ENCODE results near the gene DOCK3. TPM values are rescaled to one million over a fixed set of nuclear protein-coding genes. Genes with fewer than 3 reads are reported as not detected.

The DOCK3 gene
- total RNA-seq, 3 donors from 2014 or later (not counting 1 experiment from before 2014, with no cell fraction given) = 1.4 to 2.4 (median 1.7) TPM

DNA sequence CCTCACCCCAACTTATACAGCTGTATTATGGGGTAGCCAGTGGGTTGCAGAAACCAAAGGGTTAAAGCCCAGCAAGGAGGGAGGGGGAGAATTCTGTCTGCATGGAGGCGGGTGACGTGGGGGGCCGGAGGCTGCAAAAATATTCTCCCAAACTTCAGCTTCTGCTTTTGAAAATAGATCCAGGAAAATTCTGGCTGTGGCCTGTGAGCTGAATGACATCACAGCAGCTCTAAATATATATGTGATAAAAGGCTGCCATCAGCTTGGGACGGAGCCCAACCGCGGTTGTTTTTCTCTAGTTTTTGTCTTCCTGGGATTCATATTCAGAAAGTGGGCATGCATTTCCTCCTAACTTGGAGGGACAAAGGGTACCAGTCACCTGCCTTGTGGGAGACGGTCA, 30.2 kb upstream of the DOCK3 start:
- H3K36me3 ChIP-seq (ENCODE audit: control insufficient read depth, insufficient read depth, low read length) = peaks cover 86% of the 10 kb centered on the region
- H3K4me1 Mint-ChIP-seq = peaks cover 4 to 5% of the 10 kb centered on the region in 2 donors
- H3K27me3 Mint-ChIP-seq (ENCODE audit: low read depth in 2 of 2) = no peaks in the 10 kb centered on the region
- H3K27ac Mint-ChIP-seq = no peak overlapping the region
- no peaks in the 10 kb centered on the region for H3K36me3 Mint-ChIP-seq
- DNase-seq (no peak), ATAC-seq (no peak)
- no peak overlapping the region for H3K27ac ChIP-seq (ENCODE audit: low read length)
- H3K9me3 Mint-ChIP-seq = no peaks in the 10 kb centered on the region
- H3K4me3 Mint-ChIP-seq = no peak overlapping the region
- no peaks in the 10 kb centered on the region for H3K27me3 ChIP-seq (ENCODE audit: control insufficient read depth, insufficient read depth, low read length)
- WGBS (ENCODE audit: insufficient coverage) = 95% methylated on average over 7 of the region's 7 CpGs
- TF ChIP-seq CTCF (IDR thresholded peaks at IDR 0.05) = no peak
- H3K9me3 ChIP-seq (ENCODE audit: control insufficient read depth, insufficient read depth, low read length) = no peaks in the 10 kb centered on the region
- intact Hi-C loops (cut with micrococcal nuclease) = no loop called here
- H3K4me3 ChIP-seq (ENCODE audit: low read length) = no peak overlapping the region
- no peaks in the 10 kb centered on the region for H3K4me1 ChIP-seq (ENCODE audit: control insufficient read depth, insufficient read depth, low read length)

DNA sequence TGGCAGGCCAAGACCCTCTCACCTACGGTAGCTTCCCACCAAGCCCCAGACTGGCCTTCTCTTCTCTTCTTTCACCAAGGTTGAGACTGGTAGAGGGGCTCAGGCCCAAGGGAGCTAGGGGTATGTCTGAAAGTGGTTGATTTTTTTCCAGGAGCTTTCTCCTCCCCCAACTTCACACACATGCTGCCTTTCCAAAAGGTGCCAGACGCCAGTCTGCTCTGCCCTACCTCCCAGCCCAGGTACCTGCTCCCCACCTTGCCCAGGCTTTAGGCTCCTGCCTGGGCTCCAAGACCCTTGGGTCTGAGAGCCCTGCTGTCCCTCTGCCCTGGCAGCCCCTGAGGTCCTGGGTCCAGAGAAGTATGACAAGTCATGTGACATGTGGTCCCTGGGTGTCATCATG, 29.3 kb upstream of the DOCK3 start:
- peaks cover 78% of the 10 kb centered on the region for H3K36me3 ChIP-seq (ENCODE audit: control insufficient read depth, insufficient read depth, low read length)
- H3K4me1 ChIP-seq (ENCODE audit: control insufficient read depth, insufficient read depth, low read length) = no peaks in the 10 kb centered on the region
- H3K27me3 ChIP-seq (ENCODE audit: control insufficient read depth, insufficient read depth, low read length) = no peaks in the 10 kb centered on the region
- DNase-seq (no peak), ATAC-seq (no peak)
- no peak overlapping the region for H3K4me3 Mint-ChIP-seq
- no peak overlapping the region for H3K27ac ChIP-seq (ENCODE audit: low read length)
- no peaks in the 10 kb centered on the region for H3K27me3 Mint-ChIP-seq (ENCODE audit: low read depth in 2 of 2)
- peaks cover 5% of the 10 kb centered on the region in 2 donors for H3K4me1 Mint-ChIP-seq
- 93% methylated on average over 2 of the region's 2 CpGs for WGBS (ENCODE audit: insufficient coverage)
- H3K27ac Mint-ChIP-seq = peak overlapping the region in 1 of 2 donors; percentile 77
- no peaks in the 10 kb centered on the region for H3K9me3 Mint-ChIP-seq
- TF ChIP-seq CTCF (IDR thresholded peaks at IDR 0.05) = no peak
- no peaks in the 10 kb centered on the region for H3K36me3 Mint-ChIP-seq
- H3K9me3 ChIP-seq (ENCODE audit: control insufficient read depth, insufficient read depth, low read length) = no peaks in the 10 kb centered on the region
- no peak overlapping the region for H3K4me3 ChIP-seq (ENCODE audit: low read length)
- intact Hi-C loops (cut with micrococcal nuclease) = no loop called here

DNA sequence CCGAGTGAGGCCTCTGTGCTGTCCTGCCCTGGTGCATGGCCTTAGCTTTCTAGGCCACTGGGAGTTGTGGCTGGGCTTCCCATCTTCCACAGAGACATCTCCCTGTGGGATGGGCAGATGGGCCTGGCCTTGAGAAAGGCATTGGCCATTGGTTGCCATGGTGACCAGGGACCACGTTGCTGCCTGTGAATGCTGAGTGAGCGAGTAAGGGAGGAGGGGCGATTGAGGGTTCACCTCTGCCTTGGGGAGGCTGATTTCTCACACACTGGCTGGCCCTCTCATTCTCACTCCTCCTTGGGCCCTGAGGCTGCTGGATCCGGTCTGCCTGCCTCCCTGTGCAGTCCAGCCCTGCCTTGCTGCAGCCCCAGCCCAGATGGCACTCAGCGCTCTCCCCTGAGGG, 26.4 kb upstream of the DOCK3 start:
- whole genome bisulfite sequencing (ENCODE audit: insufficient coverage) = 80% methylated on average over 6 of the region's 6 CpGs
- H3K27me3 Mint-ChIP-seq (ENCODE audit: low read depth in 2 of 2) = no peaks in the 10 kb centered on the region
- H3K4me3 ChIP-seq (ENCODE audit: low read length) = no peak overlapping the region
- no peaks in the 10 kb centered on the region for H3K27me3 ChIP-seq (ENCODE audit: control insufficient read depth, insufficient read depth, low read length)
- no peak for TF ChIP-seq CTCF (IDR thresholded peaks at IDR 0.05)
- H3K4me1 ChIP-seq (ENCODE audit: control insufficient read depth, insufficient read depth, low read length) = no peaks in the 10 kb centered on the region
- no peak overlapping the region for H3K27ac ChIP-seq (ENCODE audit: low read length)
- H3K36me3 Mint-ChIP-seq = no peaks in the 10 kb centered on the region
- H3K27ac Mint-ChIP-seq = no peak overlapping the region
- DNase-seq (no peak), ATAC-seq (no peak)
- H3K4me3 Mint-ChIP-seq = no peak overlapping the region
- H3K9me3 ChIP-seq (ENCODE audit: control insufficient read depth, insufficient read depth, low read length) = no peaks in the 10 kb centered on the region
- peaks cover 54% of the 10 kb centered on the region for H3K36me3 ChIP-seq (ENCODE audit: control insufficient read depth, insufficient read depth, low read length)
- intact Hi-C loops (cut with micrococcal nuclease) = no loop called here
- H3K9me3 Mint-ChIP-seq = no peaks in the 10 kb centered on the region
- H3K4me1 Mint-ChIP-seq = peaks cover 9 to 12% of the 10 kb centered on the region in 2 donors

GRCh38 chr3:50648944-50649343, 25.8 kb upstream of the DOCK3 start:
- H3K4me3 ChIP-seq (ENCODE audit: low read length) = no peak overlapping the region
- H3K9me3 ChIP-seq (ENCODE audit: control insufficient read depth, insufficient read depth, low read length) = no peaks in the 10 kb centered on the region
- H3K36me3 ChIP-seq (ENCODE audit: control insufficient read depth, insufficient read depth, low read length) = peaks cover 48% of the 10 kb centered on the region
- Mint-ChIP-seq H3K36me3 (no peaks in the 10 kb centered on the region), H3K4me1 (peaks cover 4 to 12% of the 10 kb centered on the region in 2 donors), H3K4me3 (no peak overlapping the region), H3K27ac (no peak overlapping the region), H3K9me3 (no peaks in the 10 kb centered on the region), H3K27me3 (ENCODE audit: low read depth in 2 of 2) (no peaks in the 10 kb centered on the region)
- H3K4me1 ChIP-seq (ENCODE audit: control insufficient read depth, insufficient read depth, low read length) = no peaks in the 10 kb centered on the region
- H3K27me3 ChIP-seq (ENCODE audit: control insufficient read depth, insufficient read depth, low read length) = no peaks in the 10 kb centered on the region
- TF ChIP-seq CTCF (IDR thresholded peaks at IDR 0.05) = no peak
- WGBS (ENCODE audit: insufficient coverage) = 85% methylated on average over 2 of the region's 2 CpGs
- intact Hi-C loops (cut with micrococcal nuclease) = no loop called here
- ATAC-seq (no peak), DNase-seq (no peak)
- H3K27ac ChIP-seq (ENCODE audit: low read length) = no peak overlapping the region
